Measurements from ENCODE around the gene OSGIN1.

Gene OSGIN1

GRCh38 chr16:83971165-83972130 is 18.4 kb downstream of the OSGIN1 start:
- no peak overlapping the region for H3K4me3 ChIP-seq (ENCODE audit: low read depth, low read length)
- TF ChIP-seq CTCF (IDR thresholded peaks at IDR 0.05; ENCODE audit: low read depth, low read length), result no peak

- no peak overlapping the region for H3K4me3 ChIP-seq (ENCODE audit: low read depth, low read length)
- TF ChIP-seq CTCF (IDR thresholded peaks at IDR 0.05; ENCODE audit: low read depth, low read length), result no peak
Observed at GRCh38 chr16:83972256-83973008, 19.4 kb downstream of the OSGIN1 start.

- no peak for TF ChIP-seq CTCF (IDR thresholded peaks at IDR 0.05; ENCODE audit: low read depth, low read length)
- no peak overlapping the region for H3K4me3 ChIP-seq (ENCODE audit: low read depth, low read length)
Observed at GRCh38 chr16:83973077-83973476, 20.0 kb downstream of the OSGIN1 start.

- TF ChIP-seq CTCF (IDR thresholded peaks at IDR 0.05; ENCODE audit: low read depth, low read length), result no peak
- no peak overlapping the region for H3K4me3 ChIP-seq (ENCODE audit: low read depth, low read length)
Observed at GRCh38 chr16:83973581-83974385, 20.7 kb downstream of the OSGIN1 start.

- TF ChIP-seq CTCF (IDR thresholded peaks at IDR 0.05; ENCODE audit: low read depth, low read length), result no peak
- H3K4me3 ChIP-seq (ENCODE audit: low read depth, low read length), result no peak overlapping the region
Observed at GRCh38 chr16:83974475-83974874, 21.4 kb downstream of the OSGIN1 start.

- H3K4me3 ChIP-seq (ENCODE audit: low read depth, low read length), result no peak overlapping the region
- TF ChIP-seq CTCF (IDR thresholded peaks at IDR 0.05; ENCODE audit: low read depth, low read length), result no peak
Observed at GRCh38 chr16:83975590-83976260, 22.7 kb downstream of the OSGIN1 start.

All from WI38 (cell line).